ENCODE results near the gene ZNF418. TPM values are rescaled to one million over a fixed set of nuclear protein-coding genes. Genes with fewer than 3 reads are reported as not detected.

Gene ZNF418
- total and polyA plus RNA-seq, 2 of the 8 experiments (the other 6 are each of a cell fraction or from before 2014, with no cell fraction given): 10.5 to 18.8 TPM

DNA sequence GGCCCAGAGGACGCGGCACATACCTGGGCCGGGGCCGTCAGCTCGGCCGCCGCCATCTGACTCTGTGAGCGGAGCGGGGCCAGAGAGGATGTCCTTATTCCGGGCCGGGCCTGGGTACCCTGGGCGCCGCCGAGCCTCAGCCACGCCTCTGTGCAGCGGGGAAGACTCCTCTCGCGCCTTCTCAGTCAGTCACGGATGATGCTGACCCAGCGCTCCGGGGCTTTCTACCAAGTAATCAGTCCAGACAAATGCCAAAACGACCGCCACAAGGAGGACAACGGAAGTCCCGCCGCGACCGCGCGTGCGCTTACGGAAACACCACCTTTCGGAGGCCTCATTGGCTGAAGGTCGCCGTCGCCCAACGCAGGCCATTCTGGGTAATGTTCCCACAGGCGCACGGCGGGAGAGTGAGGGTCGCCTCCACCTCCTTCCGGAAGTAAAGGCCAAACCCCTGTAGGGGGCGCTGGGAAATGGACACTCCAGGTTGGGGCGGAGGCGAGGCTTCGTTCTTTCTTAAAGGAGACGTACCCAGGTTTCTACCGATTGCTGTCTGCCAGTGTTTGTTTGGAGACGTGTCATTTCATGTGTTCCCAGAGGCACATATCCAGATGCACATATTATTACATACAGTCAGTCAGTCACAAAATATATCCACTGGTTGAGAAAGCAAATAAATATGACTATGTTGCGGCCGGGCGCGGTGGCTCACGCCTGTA is 12.4 kb upstream of the ZNF418 start, which contains the start of gene ZNF256:
ZNF256 (minus strand) TSS at position 288 of the 716 bp plus-strand sequence; CDS start at position 56, 232 bp downstream.
- peak; percentile 91 to 97 for DNase-seq (ENCODE audit: low read depth in 1 of 2, low spot score in 2 of 2)
- peaks cover 0 to 10% of the 10 kb centered on the region in 2 experiments for H4K20me1 ChIP-seq (replicated peaks in 1 of 2; ENCODE audit: control insufficient read depth in 1 of 2, insufficient read depth in 2 of 2, low read length in 2 of 2)
- 0 out of 2 replicates have a peak within 1 kb of the TSS, but pooled peaks have one; percentile 19 for H2AFZ ChIP-seq (ENCODE audit: low read length)
- H3K27me3 ChIP-seq (replicated peaks in 1 of 4; ENCODE audit: control insufficient read depth in 3 of 4, extremely low read depth in 1 of 4, insufficient read depth in 3 of 4, low read length in 3 of 4): no peaks in the 10 kb centered on the region
- H2BK12ac ChIP-seq (ENCODE audit: low read depth, low read length): no peak within 1 kb of the TSS
- H4K5ac ChIP-seq (ENCODE audit: insufficient read length, low read depth, low read length): no peak within 1 kb of the TSS
- H2AK5ac ChIP-seq (ENCODE audit: low read depth, low read length): 0 out of 2 replicates have a peak within 1 kb of the TSS, but pooled peaks have one; percentile 19
- peaks cover 25 to 29% of the 10 kb centered on the region in 2 experiments for H3K9me3 ChIP-seq (ENCODE audit: insufficient read depth in 2 of 2, low read depth in 1 of 2, low read length in 1 of 2)
- peaks cover 29 to 49% of the 10 kb centered on the region in 2 experiments for H3K79me2 ChIP-seq (ENCODE audit: control insufficient read depth in 1 of 2, insufficient read depth in 2 of 2, low read length in 2 of 2)
- peaks cover 3 to 16% (median 10%) of the 10 kb centered on the region in 4 experiments; a peak in 6 of 8 replicates for H3K36me3 ChIP-seq (ENCODE audit: control insufficient read depth in 2 of 4, insufficient read depth in 4 of 4, low read length in 3 of 4)
- H3K4me2 ChIP-seq (ENCODE audit: insufficient read depth in 1 of 2, low read depth in 2 of 2, low read length in 2 of 2): peak within 1 kb of the TSS; percentile 98 to 99
- peak within 1 kb of the TSS; percentile 83 to 92 (median 86) for H3K9ac ChIP-seq (replicated peaks in 1 of 4; ENCODE audit: extremely low read depth in 1 of 4, low read depth in 3 of 4, low read length in 3 of 4)
- peak within 1 kb of the TSS; percentile 4; the same call in 1 of the 2 replicates for H3K18ac ChIP-seq (ENCODE audit: extremely low read depth, low read length)
- H2BK20ac ChIP-seq (ENCODE audit: low read length): no peak within 1 kb of the TSS
- H3K14ac ChIP-seq (ENCODE audit: insufficient read length): no peak within 1 kb of the TSS
- no peak within 1 kb of the TSS for H2BK120ac ChIP-seq (replicated peaks; ENCODE audit: low read depth, low read length)
- WGBS, 2 experiments (ENCODE audit: extremely low coverage in 1 of 2, insufficient coverage in 1 of 2, insufficient read length in 1 of 2, insufficient replicate concordance in 2 of 2, low coverage in 1 of 2, low lambda C conversion rate in 2 of 2, missing lambda C conversion rate in 1 of 2): 13% methylated on average over 42 of the region's 54 CpGs; no CpG with 5 or more reads in 1 of the 2 experiments
- ChIA-PET POLR2A (ENCODE audit: partially characterized antibody) (interaction anchor here (0.9 to 2.3 kb wide), 5 partner anchors 12 to 196 kb away, joined by 3 to 6 read pairs (median 4); partner anchors contain the start of genes ZNF417 and ZNF418), CTCF (ENCODE audit: partially characterized antibody) (interaction anchor here (1.6 kb wide), 1 partner anchor 16 kb away, joined by 3 read pairs; no protein-coding TSS in a partner anchor)
- peak; percentile 94 for FAIRE-seq
- peaks cover 30% of the 10 kb centered on the region for H3K79me1 ChIP-seq (ENCODE audit: low read depth, low read length)
- H4K8ac ChIP-seq (ENCODE audit: extremely low read depth, insufficient read depth, low read length): peak within 1 kb of the TSS; percentile 96; the same call in 1 of the 2 replicates
- peak within 1 kb of the TSS; percentile 87 for H2BK5ac ChIP-seq (ENCODE audit: low read depth, low read length)
- H3K4me1 ChIP-seq (replicated peaks in 1 of 4; ENCODE audit: control insufficient read depth in 3 of 4, insufficient read depth in 4 of 4, low read length in 3 of 4): peaks cover 0 to 9% (median 2%) of the 10 kb centered on the region in 4 experiments; a peak in 5 of 7 replicates
- peak within 1 kb of the TSS; percentile 26 for H4K91ac ChIP-seq (replicated peaks; ENCODE audit: insufficient read length, low read length)
- no peak within 1 kb of the TSS for H2BK15ac ChIP-seq (ENCODE audit: low read length)
- H3K4ac ChIP-seq (replicated peaks; ENCODE audit: insufficient read length, low read depth, low read length): peak within 1 kb of the TSS; percentile 32
- peaks cover 5% of the 10 kb centered on the region; the same call in 1 of the 2 replicates for H3K23me2 ChIP-seq (ENCODE audit: low read depth, low read length)
- H3K27ac ChIP-seq (ENCODE audit: low read depth, low read length): peak within 1 kb of the TSS; percentile 67; the same call in 1 of the 2 replicates
- no peak within 1 kb of the TSS for H3K23ac ChIP-seq (ENCODE audit: insufficient read length)
- peak within 1 kb of the TSS; percentile 54 for H3K56ac ChIP-seq (replicated peaks; ENCODE audit: insufficient read length, low read depth, low read length)
- H3K4me3 ChIP-seq (ENCODE audit: extremely low read depth in 1 of 4, insufficient read depth in 2 of 4, low read depth in 3 of 4, low read length in 4 of 4): peak within 1 kb of the TSS; percentile 71 to 98 (median 88)
- TF ChIP-seq HDAC2 (IDR thresholded peaks at IDR 0.05; ENCODE audit: borderline replicate concordance in 1 of 2, low read depth in 2 of 2, low read length in 2 of 2) (peak in 1 of 2 experiments; percentile 15; a peak in 1 of 4 replicates), ASH2L (IDR thresholded peaks at IDR 0.05; ENCODE audit: low read length) (peak; percentile 46), SIN3A (conservative IDR thresholded peaks at IDR 0.05 in 1 of 2, IDR thresholded peaks at IDR 0.05 in 1 of 2; ENCODE audit: low read depth in 1 of 2, low read length in 2 of 2) (peak; percentile 49 to 82; a peak in 2 of 4 replicates), YY1 (IDR thresholded peaks at IDR 0.05; ENCODE audit: low read depth, low read length) (peak; percentile 17; the same call in 1 of the 2 replicates), SAP30 (IDR thresholded peaks at IDR 0.05; ENCODE audit: insufficient read depth, insufficient replicate concordance, low read length) (no peak), FOSL1 (IDR thresholded peaks at IDR 0.05; ENCODE audit: insufficient read depth, low read depth, low read length) (no peak), RFX5 (IDR thresholded peaks at IDR 0.05; ENCODE audit: borderline replicate concordance, low read depth, low read length) (no peak), TAF1 (IDR thresholded peaks at IDR 0.05; ENCODE audit: low read depth, low read length) (peak; percentile 85)
- TF ChIP-seq, protein P1, sequence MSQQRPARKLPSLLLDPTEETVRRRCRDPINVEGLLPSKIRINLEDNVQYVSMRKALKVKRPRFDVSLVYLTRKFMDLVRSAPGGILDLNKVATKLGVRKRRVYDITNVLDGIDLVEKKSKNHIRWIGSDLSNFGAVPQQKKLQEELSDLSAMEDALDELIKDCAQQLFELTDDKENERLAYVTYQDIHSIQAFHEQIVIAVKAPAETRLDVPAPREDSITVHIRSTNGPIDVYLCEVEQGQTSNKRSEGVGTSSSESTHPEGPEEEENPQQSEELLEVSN (IDR thresholded peaks at IDR 0.05): peak; percentile 39; the same call in 1 of the 2 replicates
